ENCODE measurements around the gene HS3ST1.

The HS3ST1 gene

GRCh38 chr4:11367371-11367770 is 61.3 kb downstream of the HS3ST1 start:
- TF ChIP-seq, protein P1, sequence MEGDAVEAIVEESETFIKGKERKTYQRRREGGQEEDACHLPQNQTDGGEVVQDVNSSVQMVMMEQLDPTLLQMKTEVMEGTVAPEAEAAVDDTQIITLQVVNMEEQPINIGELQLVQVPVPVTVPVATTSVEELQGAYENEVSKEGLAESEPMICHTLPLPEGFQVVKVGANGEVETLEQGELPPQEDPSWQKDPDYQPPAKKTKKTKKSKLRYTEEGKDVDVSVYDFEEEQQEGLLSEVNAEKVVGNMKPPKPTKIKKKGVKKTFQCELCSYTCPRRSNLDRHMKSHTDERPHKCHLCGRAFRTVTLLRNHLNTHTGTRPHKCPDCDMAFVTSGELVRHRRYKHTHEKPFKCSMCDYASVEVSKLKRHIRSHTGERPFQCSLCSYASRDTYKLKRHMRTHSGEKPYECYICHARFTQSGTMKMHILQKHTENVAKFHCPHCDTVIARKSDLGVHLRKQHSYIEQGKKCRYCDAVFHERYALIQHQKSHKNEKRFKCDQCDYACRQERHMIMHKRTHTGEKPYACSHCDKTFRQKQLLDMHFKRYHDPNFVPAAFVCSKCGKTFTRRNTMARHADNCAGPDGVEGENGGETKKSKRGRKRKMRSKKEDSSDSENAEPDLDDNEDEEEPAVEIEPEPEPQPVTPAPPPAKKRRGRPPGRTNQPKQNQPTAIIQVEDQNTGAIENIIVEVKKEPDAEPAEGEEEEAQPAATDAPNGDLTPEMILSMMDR (IDR thresholded peaks at IDR 0.05; ENCODE audit: borderline replicate concordance, insufficient read depth, low read depth, low read length): no peak
- no peak overlapping the region for H3K4me3 ChIP-seq (ENCODE audit: low read depth, low read length)

GRCh38 chr4:11366859-11367258 is 61.8 kb downstream of the HS3ST1 start:
- TF ChIP-seq, protein P1 (IDR thresholded peaks at IDR 0.05; ENCODE audit: borderline replicate concordance, insufficient read depth, low read depth, low read length): no peak
- H3K4me3 ChIP-seq (ENCODE audit: low read depth, low read length): no peak overlapping the region

DNA sequence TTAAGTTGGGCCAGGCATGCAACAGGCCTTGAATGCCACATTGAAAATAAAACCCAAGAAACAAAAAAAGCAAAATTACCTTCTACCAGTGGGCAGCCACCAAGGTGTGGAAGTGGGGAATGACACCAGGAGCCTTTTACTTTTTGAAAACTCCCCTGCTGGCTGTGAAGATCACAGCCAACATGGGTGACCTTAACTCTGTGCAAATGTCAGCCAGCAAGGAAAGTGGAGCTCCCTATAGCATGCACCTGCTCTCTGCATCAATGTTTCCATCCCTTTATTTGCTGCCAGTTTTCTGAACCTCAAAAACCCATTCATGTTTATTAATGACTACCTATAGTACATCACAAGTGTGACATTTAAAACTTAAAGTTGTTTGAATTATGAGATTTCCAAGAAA is 63.7 kb downstream of the HS3ST1 start:
- TF ChIP-seq, protein P1 (IDR thresholded peaks at IDR 0.05; ENCODE audit: borderline replicate concordance, insufficient read depth, low read depth, low read length): no peak
- H3K4me3 ChIP-seq (ENCODE audit: low read depth, low read length): no peak overlapping the region

- TF ChIP-seq, protein P1 (IDR thresholded peaks at IDR 0.05; ENCODE audit: borderline replicate concordance, insufficient read depth, low read depth, low read length): no peak
- no peak overlapping the region for H3K4me3 ChIP-seq (ENCODE audit: low read depth, low read length)
These were observed 69.1 kb downstream of the HS3ST1 start for GRCh38 chr4:11359591-11359990.

DNA sequence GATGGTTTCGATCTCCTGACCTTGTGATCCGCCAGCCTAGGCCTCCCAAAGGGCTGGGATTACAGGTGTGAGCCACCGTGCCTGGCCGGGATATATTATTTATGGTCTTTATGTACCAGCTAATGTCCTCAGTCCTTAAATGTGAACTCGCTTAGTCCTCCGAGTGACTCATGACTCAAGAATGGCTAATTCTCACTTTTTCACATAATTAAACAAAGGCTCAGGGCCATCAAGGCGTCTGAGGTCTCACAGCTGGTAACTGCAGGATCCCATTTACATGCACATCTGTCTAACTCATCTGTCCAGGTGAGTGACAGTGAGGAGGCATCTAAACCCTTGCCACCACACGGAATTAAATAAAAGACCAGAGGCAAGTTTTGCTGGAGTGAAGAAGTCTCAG is 73.5 kb downstream of the HS3ST1 start:
- TF ChIP-seq, protein P1 (IDR thresholded peaks at IDR 0.05; ENCODE audit: borderline replicate concordance, insufficient read depth, low read depth, low read length): no peak
- no peak overlapping the region for H3K4me3 ChIP-seq (ENCODE audit: low read depth, low read length)

DNA sequence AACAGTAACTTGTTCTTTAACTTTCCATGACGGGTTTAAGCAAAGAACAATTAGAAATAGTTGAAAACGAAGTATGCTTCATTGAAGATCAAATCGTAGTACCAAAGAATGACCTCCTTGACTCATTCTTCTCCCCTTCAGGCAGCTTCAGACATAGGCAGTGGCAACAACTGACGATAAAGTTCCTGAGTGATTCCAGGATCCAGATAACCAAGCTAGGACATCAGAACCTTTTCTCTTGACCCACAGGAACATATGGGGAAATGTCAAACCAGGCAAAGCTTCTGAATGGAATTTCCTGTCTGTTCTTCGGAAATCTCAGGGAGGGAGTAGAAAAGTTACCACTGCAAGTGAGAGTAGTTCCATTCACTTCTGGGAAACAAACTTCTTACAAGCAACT is 74.2 kb downstream of the HS3ST1 start:
- TF ChIP-seq, protein P1 (IDR thresholded peaks at IDR 0.05; ENCODE audit: borderline replicate concordance, insufficient read depth, low read depth, low read length): no peak
- no peak overlapping the region for H3K4me3 ChIP-seq (ENCODE audit: low read depth, low read length)

GRCh38 chr4:11348449-11349088 is 80.1 kb downstream of the HS3ST1 start:
- TF ChIP-seq, protein P1 (IDR thresholded peaks at IDR 0.05; ENCODE audit: borderline replicate concordance, insufficient read depth, low read depth, low read length): no peak
- H3K4me3 ChIP-seq (ENCODE audit: low read depth, low read length): no peak overlapping the region

Data from GM12875 (cell line).